Measurements from ENCODE around the gene TMPRSS9. TPM values are rescaled to one million over a fixed set of nuclear protein-coding genes. Genes with fewer than 3 reads are reported as not detected.

The TMPRSS9 gene
- total RNA-seq, 3 donors from 2014 or later (not counting 1 experiment from before 2014, with no cell fraction given) = not detected

GRCh38 chr19:2362970-2363300 is 2.9 kb downstream of the TMPRSS9 start:
- H3K4me1 Mint-ChIP-seq = peaks cover 0 to 5% of the 10 kb centered on the region in 2 donors
- no peak for ATAC-seq
- H3K9me3 Mint-ChIP-seq = no peaks in the 10 kb centered on the region
- intact Hi-C loops (cut with micrococcal nuclease) = no loop called here
- 97% methylated on average over 15 of the region's 15 CpGs for WGBS (ENCODE audit: insufficient coverage)
- TF ChIP-seq CTCF (IDR thresholded peaks at IDR 0.05) = no peak
- H3K4me3 ChIP-seq (ENCODE audit: low read length) = no peak overlapping the region
- no peaks in the 10 kb centered on the region for H3K36me3 Mint-ChIP-seq
- no peaks in the 10 kb centered on the region for H3K4me1 ChIP-seq (ENCODE audit: control insufficient read depth, insufficient read depth, low read length)
- no peak overlapping the region for H3K4me3 Mint-ChIP-seq
- peaks cover 5 to 15% of the 10 kb centered on the region in 2 donors for H3K27me3 Mint-ChIP-seq (ENCODE audit: low read depth in 2 of 2)
- H3K27me3 ChIP-seq (ENCODE audit: control insufficient read depth, insufficient read depth, low read length) = peaks cover 6% of the 10 kb centered on the region
- H3K27ac Mint-ChIP-seq = no peak overlapping the region
- H3K9me3 ChIP-seq (ENCODE audit: control insufficient read depth, insufficient read depth, low read length) = no peaks in the 10 kb centered on the region
- no peak overlapping the region for H3K27ac ChIP-seq (ENCODE audit: low read length)
- no peak for DNase-seq
- H3K36me3 ChIP-seq (ENCODE audit: control insufficient read depth, insufficient read depth, low read length) = no peaks in the 10 kb centered on the region

GRCh38 chr19:2363419-2363818 is 3.4 kb downstream of the TMPRSS9 start:
- no peak overlapping the region for H3K27ac ChIP-seq (ENCODE audit: low read length)
- Mint-ChIP-seq H3K9me3 (no peaks in the 10 kb centered on the region), H3K4me3 (no peak overlapping the region), H3K27ac (no peak overlapping the region), H3K36me3 (no peaks in the 10 kb centered on the region), H3K27me3 (ENCODE audit: low read depth in 2 of 2) (peaks cover 5 to 18% of the 10 kb centered on the region in 2 donors), H3K4me1 (peaks cover 0 to 5% of the 10 kb centered on the region in 2 donors)
- WGBS (ENCODE audit: insufficient coverage) = 87% methylated on average over 17 of the region's 17 CpGs
- intact Hi-C loops (cut with micrococcal nuclease) = no loop called here
- H3K36me3 ChIP-seq (ENCODE audit: control insufficient read depth, insufficient read depth, low read length) = no peaks in the 10 kb centered on the region
- no peak overlapping the region for H3K4me3 ChIP-seq (ENCODE audit: low read length)
- H3K4me1 ChIP-seq (ENCODE audit: control insufficient read depth, insufficient read depth, low read length) = no peaks in the 10 kb centered on the region
- DNase-seq (no peak), ATAC-seq (no peak)
- no peak for TF ChIP-seq CTCF (IDR thresholded peaks at IDR 0.05)
- H3K27me3 ChIP-seq (ENCODE audit: control insufficient read depth, insufficient read depth, low read length) = peaks cover 6% of the 10 kb centered on the region
- H3K9me3 ChIP-seq (ENCODE audit: control insufficient read depth, insufficient read depth, low read length) = no peaks in the 10 kb centered on the region

- Histone ChIP-seq H3K4me3 (ENCODE audit: low read length) (no peak overlapping the region), H3K27me3 (ENCODE audit: control insufficient read depth, insufficient read depth, low read length) (peaks cover 2% of the 10 kb centered on the region), H3K36me3 (ENCODE audit: control insufficient read depth, insufficient read depth, low read length) (no peaks in the 10 kb centered on the region), H3K4me1 (ENCODE audit: control insufficient read depth, insufficient read depth, low read length) (no peaks in the 10 kb centered on the region), H3K27ac (ENCODE audit: low read length) (no peak overlapping the region), H3K9me3 (ENCODE audit: control insufficient read depth, insufficient read depth, low read length) (peaks cover 6% of the 10 kb centered on the region)
- TF ChIP-seq CTCF (IDR thresholded peaks at IDR 0.05) = no peak
- Mint-ChIP-seq H3K9me3 (no peaks in the 10 kb centered on the region), H3K36me3 (no peaks in the 10 kb centered on the region), H3K27me3 (ENCODE audit: low read depth in 2 of 2) (peaks cover 3 to 13% of the 10 kb centered on the region in 2 donors), H3K4me1 (peaks cover 0 to 4% of the 10 kb centered on the region in 2 donors), H3K27ac (no peak overlapping the region), H3K4me3 (no peak overlapping the region)
- DNase-seq (no peak), ATAC-seq (no peak)
- 31% methylated on average over 6 of the region's 10 CpGs for WGBS (ENCODE audit: insufficient coverage)
- intact Hi-C loops (cut with micrococcal nuclease) = no loop called here
These were observed 5.3 kb downstream of the TMPRSS9 start for GRCh38 chr19:2365201-2365970.

- ATAC-seq (no peak), DNase-seq (no peak)
- no peak overlapping the region for H3K4me3 Mint-ChIP-seq
- H3K27ac ChIP-seq (ENCODE audit: low read length) = no peak overlapping the region
- peaks cover 5 to 11% of the 10 kb centered on the region in 2 donors for H3K27me3 Mint-ChIP-seq (ENCODE audit: low read depth in 2 of 2)
- H3K27me3 ChIP-seq (ENCODE audit: control insufficient read depth, insufficient read depth, low read length) = no peaks in the 10 kb centered on the region
- no peaks in the 10 kb centered on the region for H3K4me1 Mint-ChIP-seq
- TF ChIP-seq CTCF (IDR thresholded peaks at IDR 0.05) = no peak
- WGBS (ENCODE audit: insufficient coverage) = 83% methylated on average over 16 of the region's 16 CpGs
- H3K36me3 ChIP-seq (ENCODE audit: control insufficient read depth, insufficient read depth, low read length) = no peaks in the 10 kb centered on the region
- H3K27ac Mint-ChIP-seq = no peak overlapping the region
- intact Hi-C loops (cut with micrococcal nuclease) = no loop called here
- H3K4me1 ChIP-seq (ENCODE audit: control insufficient read depth, insufficient read depth, low read length) = no peaks in the 10 kb centered on the region
- H3K9me3 Mint-ChIP-seq = no peaks in the 10 kb centered on the region
- H3K36me3 Mint-ChIP-seq = no peaks in the 10 kb centered on the region
- H3K9me3 ChIP-seq (ENCODE audit: control insufficient read depth, insufficient read depth, low read length) = peaks cover 6% of the 10 kb centered on the region
- H3K4me3 ChIP-seq (ENCODE audit: low read length) = no peak overlapping the region
These were observed 11.6 kb downstream of the TMPRSS9 start for GRCh38 chr19:2371656-2372055.

All from natural killer cell (primary cell).